Activated CD8-positive, alpha-beta memory T cell treated with anti-CD3 and anti-CD28 coated beads, Interleukin-2, amount 50 U/mL, for 48 hours (primary cell): ENCODE data around the gene MEF2B.
"Not testable (repeated sequence)": the region's sequence is repeated elsewhere in the genome, so short reads cannot be mapped to it uniquely, and the experiment has no call there.

Source experiments
- DNase-seq: peaks from one replicate; pipeline ENCODE4 v3.0.0-alpha.2; 2020

The MEF2B gene

GRCh38 chr19:19121371-19121770, 48.7 kb downstream of the MEF2B start:
- DNase-seq: no peak

GRCh38 chr19:19120308-19121231, 49.5 kb downstream of the MEF2B start:
- DNase-seq: no peak

- DNase-seq: no peak
Measured at GRCh38 chr19:19119325-19120237, 50.5 kb downstream of the MEF2B start.

- DNase-seq: peak; percentile 85
Measured at GRCh38 chr19:19115954-19116353, 54.1 kb downstream of the MEF2B start.

GRCh38 chr19:19113040-19113626, 56.9 kb downstream of the MEF2B start:
- DNase-seq: no peak

GRCh38 chr19:19111967-19112580, 58.0 kb downstream of the MEF2B start:
- DNase-seq: no peak

GRCh38 chr19:19111136-19111835, 58.8 kb downstream of the MEF2B start:
- no peak for DNase-seq

- no peak for DNase-seq
Measured at GRCh38 chr19:19110410-19111135, 59.5 kb downstream of the MEF2B start.

- no peak for DNase-seq
Measured at GRCh38 chr19:19109601-19110000, 60.5 kb downstream of the MEF2B start.

GRCh38 chr19:19107654-19108053, 62.4 kb downstream of the MEF2B start:
- no peak for DNase-seq

GRCh38 chr19:19106938-19107337, 63.1 kb downstream of the MEF2B start:
- not testable (repeated sequence) for DNase-seq

GRCh38 chr19:19106056-19106551, 64.0 kb downstream of the MEF2B start:
- no peak for DNase-seq

- DNase-seq: no peak
Measured at GRCh38 chr19:19105365-19106055, 64.6 kb downstream of the MEF2B start.

- no peak for DNase-seq
Measured at GRCh38 chr19:19103167-19103566, 66.9 kb downstream of the MEF2B start.

- not testable (repeated sequence) for DNase-seq
Measured at GRCh38 chr19:19102566-19102965, 67.5 kb downstream of the MEF2B start.

GRCh38 chr19:19101540-19101939, 68.5 kb downstream of the MEF2B start:
- no peak for DNase-seq

- no peak for DNase-seq
Measured at GRCh38 chr19:19098703-19099632, 71.1 kb downstream of the MEF2B start.

GRCh38 chr19:19098084-19098702, 71.9 kb downstream of the MEF2B start:
- DNase-seq: no peak
